Activated T-helper 2 cell treated with anti-CD3 and anti-CD28 coated beads, Interferon-gamma antibody, Interleukin-2, Interleukin-4, amounts not matched to agents 10 μg/mL and 5 μg/mL and 100 μg/mL, durations not matched to agents 14 hours and 24 hours and 36 hours (primary cell): ENCODE data around the gene SPNS2. TPM values are rescaled to one million over a fixed set of nuclear protein-coding genes. Genes with fewer than 3 reads are reported as not detected.

Experiments
- DNase-seq: peaks from one replicate; pipeline ENCODE4 v3.0.0; 2021; ENCODE audit warnings: low spot score
- H3K27ac Mint-ChIP-seq: one replicate; pipeline ENCODE4 v1.8.0; 2021; ENCODE audit warnings: mixed read lengths
- H3K27me3 Mint-ChIP-seq: one replicate; pipeline ENCODE4 v1.8.0; 2021; ENCODE audit warnings: low read depth, mixed read lengths
- H3K36me3 Mint-ChIP-seq: one replicate; pipeline ENCODE4 v1.8.0; 2021; ENCODE audit warnings: low read depth, mixed read lengths
- H3K4me1 Mint-ChIP-seq: one replicate; pipeline ENCODE4 v1.8.0; 2021; ENCODE audit warnings: low read depth, mixed read lengths
- H3K4me3 Mint-ChIP-seq: one replicate; pipeline ENCODE4 v1.8.0; 2021; ENCODE audit warnings: low read depth, mild to moderate bottlenecking, moderate library complexity, mixed read lengths
- H3K9me3 Mint-ChIP-seq: one replicate; pipeline ENCODE4 v1.8.0; 2021; ENCODE audit warnings: mixed read lengths
- intact Hi-C: fragments of 100-400 bp; cut with micrococcal nuclease; formaldehyde crosslinking; loops from one replicate; pipeline ENCODE4 v1.15.1; 2023
- total RNA-seq: library from RNA; stranded (reverse); gene quantifications from 2 replicates; pipeline ENCODE4 v1.2.3, GENCODE V29; 2022

Gene SPNS2
- total RNA-seq, 1 donor from 2014 or later = 0.16 TPM

DNA sequence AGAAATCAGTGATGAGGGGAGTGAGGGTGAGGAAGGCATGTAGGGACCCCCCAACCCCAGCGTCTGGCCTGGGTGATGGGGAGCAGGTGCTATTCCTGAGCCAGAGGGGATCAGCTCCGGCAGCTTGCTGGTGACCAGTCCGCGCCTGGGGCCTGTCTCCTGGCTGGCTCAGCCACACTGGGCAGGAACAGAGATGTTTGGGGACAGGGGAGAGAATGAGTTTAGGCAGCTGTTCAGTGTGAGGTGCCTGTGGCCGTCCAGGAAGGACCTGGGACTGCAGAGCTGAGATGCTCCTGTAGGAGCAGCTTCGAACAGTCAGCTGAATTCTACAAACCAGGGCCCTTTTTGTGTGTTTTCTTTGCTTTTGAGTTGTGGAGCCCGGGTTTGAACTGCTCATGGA, 23.2 kb upstream of the SPNS2 start:
- Mint-ChIP-seq H3K27ac (no peak overlapping the region), H3K4me1 (peaks cover 9% of the 10 kb centered on the region), H3K4me3 (no peak overlapping the region), H3K36me3 (no peaks in the 10 kb centered on the region), H3K27me3 (peaks cover 2% of the 10 kb centered on the region), H3K9me3 (no peaks in the 10 kb centered on the region)
- no peak for DNase-seq
- intact Hi-C loops = no loop called here

DNA sequence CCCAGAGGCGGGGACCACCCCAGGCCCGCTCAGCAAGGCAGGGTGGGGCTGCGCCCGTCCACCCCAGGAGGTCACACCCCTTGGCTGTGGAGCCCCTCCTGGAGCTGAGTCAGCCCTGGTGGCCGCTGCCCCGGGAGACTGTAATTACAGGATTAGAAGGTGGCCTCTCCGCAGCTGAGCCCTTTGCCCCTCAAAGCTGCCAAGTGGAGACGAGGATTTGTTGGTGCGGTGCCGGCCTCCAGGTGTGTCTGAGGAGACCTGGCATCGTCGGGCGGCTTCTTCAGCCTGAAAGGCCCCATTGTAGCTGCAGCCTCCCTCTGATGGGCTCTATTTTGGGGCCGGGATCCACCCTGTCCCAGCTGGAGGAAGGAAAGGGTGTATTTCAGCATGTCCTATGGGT, 22.7 kb upstream of the SPNS2 start:
- H3K27ac Mint-ChIP-seq = no peak overlapping the region
- no peaks in the 10 kb centered on the region for H3K36me3 Mint-ChIP-seq
- no peak for DNase-seq
- H3K4me1 Mint-ChIP-seq = peaks cover 12% of the 10 kb centered on the region
- peaks cover 2% of the 10 kb centered on the region for H3K27me3 Mint-ChIP-seq
- intact Hi-C loops = no loop called here
- no peaks in the 10 kb centered on the region for H3K9me3 Mint-ChIP-seq
- H3K4me3 Mint-ChIP-seq = no peak overlapping the region

DNA sequence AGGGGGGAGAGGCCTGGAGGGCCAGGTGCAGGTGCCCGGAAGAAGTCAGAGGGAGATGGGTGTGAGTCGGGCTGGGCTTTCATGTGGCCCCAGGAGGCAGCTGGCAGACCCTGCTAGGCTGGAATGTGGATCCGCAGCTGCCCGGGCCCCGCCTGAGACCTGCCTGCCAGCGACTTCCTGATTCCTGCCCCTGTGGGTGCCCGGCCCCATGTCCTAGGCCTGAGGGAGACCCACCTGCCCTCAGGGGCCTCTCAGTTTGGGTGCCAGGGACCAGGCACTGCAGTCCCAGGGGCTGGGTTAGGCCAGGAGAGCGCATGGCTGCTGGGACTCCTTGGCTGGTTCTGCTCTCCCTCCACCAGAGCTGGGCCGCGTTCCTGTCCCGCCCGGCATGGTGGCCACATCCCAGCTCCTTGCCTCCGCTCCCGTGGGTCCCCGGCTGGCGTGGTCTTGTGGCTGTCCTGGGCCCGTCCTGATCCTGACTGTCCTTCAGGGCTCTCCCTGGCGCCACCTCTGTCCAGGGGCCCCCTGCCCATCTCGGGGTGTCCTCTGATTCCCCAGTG, 22.1 kb upstream of the SPNS2 start:
- no peak for DNase-seq
- Mint-ChIP-seq H3K4me1 (peaks cover 17% of the 10 kb centered on the region), H3K27me3 (peaks cover 2% of the 10 kb centered on the region), H3K27ac (no peak overlapping the region), H3K36me3 (no peaks in the 10 kb centered on the region), H3K4me3 (no peak overlapping the region), H3K9me3 (no peaks in the 10 kb centered on the region)
- intact Hi-C loops = no loop called here

DNA sequence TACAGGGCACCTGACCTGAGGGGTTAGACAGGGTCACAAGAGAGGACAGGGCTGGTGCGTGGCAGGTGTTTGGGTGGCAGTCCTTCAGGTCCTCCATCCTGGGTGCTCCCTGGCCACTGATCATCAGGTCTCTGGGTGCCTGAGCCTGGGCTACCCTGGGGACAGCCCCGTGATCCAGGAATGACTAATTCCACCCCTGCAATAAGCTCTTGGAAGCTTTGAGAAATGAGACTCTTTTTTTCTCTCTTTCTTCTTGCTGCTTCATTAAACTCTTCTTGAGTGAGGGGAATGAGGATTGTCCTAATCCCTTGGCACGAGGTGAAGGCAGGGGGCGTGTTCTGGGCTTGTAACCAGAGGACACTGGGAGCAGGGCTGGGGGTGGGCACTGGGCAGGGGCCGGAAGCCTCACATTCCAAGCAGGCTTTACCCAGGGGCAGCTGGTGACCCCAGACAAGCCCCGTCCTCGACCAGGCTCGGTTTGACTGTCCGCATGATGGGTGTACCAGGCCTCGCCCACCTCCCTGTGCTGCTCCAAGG, 21.4 kb upstream of the SPNS2 start:
- no peak for DNase-seq
- Mint-ChIP-seq H3K27me3 (no peaks in the 10 kb centered on the region), H3K4me3 (no peak overlapping the region), H3K36me3 (no peaks in the 10 kb centered on the region), H3K27ac (no peak overlapping the region), H3K4me1 (peaks cover 17% of the 10 kb centered on the region), H3K9me3 (no peaks in the 10 kb centered on the region)
- intact Hi-C loops = no loop called here

DNA sequence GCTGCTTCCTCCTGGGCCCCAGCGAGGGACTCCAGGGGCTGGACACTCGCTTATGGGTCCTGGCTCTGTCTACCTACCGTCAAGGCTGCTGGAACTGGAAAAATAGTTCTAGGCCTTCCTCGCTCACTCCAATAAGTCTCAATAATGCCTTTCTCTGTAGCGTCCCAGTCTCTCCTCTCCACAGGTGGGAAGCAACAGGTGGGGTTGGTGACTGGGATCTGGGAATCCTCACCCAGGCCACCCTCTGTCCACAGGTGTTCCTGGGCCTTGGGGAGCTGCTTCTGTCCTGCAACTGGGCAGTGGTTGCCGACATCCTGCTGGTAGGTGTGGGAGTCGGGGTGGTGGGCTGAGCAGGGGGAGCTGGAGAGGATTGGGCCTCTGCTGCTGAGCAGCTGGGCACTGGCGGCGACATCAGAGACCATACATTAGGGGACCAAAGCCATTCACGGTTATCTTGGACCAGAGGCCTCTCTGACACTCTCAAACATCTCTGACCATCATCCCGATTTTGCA, 20.3 kb upstream of the SPNS2 start:
- no peaks in the 10 kb centered on the region for H3K36me3 Mint-ChIP-seq
- H3K27me3 Mint-ChIP-seq = no peaks in the 10 kb centered on the region
- intact Hi-C loops = no loop called here
- peaks cover 17% of the 10 kb centered on the region for H3K4me1 Mint-ChIP-seq
- DNase-seq = no peak
- no peak overlapping the region for H3K27ac Mint-ChIP-seq
- H3K4me3 Mint-ChIP-seq = no peak overlapping the region
- H3K9me3 Mint-ChIP-seq = no peaks in the 10 kb centered on the region

DNA sequence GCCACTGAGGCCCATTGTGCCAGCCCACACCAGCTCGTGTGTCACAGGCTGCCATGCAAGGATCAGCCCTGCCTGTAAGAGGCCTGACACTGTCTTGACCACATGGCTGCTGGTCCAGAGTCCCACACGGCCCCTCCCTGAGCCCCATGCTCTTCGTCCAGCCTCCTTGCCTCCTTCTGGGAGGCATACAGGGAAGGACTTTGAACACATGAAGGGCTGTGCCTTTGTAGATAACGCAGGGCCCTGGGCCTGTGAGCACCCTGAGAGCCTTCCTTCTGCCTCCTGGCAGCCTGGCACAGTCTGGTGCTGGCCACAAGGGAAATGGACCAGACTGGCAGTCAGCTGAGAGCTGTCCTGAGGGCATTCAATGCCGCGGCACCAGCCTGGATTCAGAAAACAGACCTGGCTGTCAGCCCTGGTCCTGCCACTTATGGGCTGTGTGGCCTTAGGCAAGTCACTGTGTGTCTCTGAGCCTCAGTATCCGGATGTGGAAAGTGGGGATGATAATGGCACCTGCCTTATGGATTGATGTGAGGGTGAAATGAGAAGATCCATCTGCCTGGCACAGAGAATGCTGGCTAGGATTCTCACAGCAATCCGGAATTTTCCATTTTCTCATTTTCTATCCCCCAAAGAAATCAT, 19.2 kb upstream of the SPNS2 start:
- H3K9me3 Mint-ChIP-seq = no peaks in the 10 kb centered on the region
- H3K4me3 Mint-ChIP-seq = no peak overlapping the region
- intact Hi-C loops = no loop called here
- DNase-seq = no peak
- H3K36me3 Mint-ChIP-seq = no peaks in the 10 kb centered on the region
- H3K27ac Mint-ChIP-seq = no peak overlapping the region
- H3K27me3 Mint-ChIP-seq = no peaks in the 10 kb centered on the region
- H3K4me1 Mint-ChIP-seq = peaks cover 17% of the 10 kb centered on the region

DNA sequence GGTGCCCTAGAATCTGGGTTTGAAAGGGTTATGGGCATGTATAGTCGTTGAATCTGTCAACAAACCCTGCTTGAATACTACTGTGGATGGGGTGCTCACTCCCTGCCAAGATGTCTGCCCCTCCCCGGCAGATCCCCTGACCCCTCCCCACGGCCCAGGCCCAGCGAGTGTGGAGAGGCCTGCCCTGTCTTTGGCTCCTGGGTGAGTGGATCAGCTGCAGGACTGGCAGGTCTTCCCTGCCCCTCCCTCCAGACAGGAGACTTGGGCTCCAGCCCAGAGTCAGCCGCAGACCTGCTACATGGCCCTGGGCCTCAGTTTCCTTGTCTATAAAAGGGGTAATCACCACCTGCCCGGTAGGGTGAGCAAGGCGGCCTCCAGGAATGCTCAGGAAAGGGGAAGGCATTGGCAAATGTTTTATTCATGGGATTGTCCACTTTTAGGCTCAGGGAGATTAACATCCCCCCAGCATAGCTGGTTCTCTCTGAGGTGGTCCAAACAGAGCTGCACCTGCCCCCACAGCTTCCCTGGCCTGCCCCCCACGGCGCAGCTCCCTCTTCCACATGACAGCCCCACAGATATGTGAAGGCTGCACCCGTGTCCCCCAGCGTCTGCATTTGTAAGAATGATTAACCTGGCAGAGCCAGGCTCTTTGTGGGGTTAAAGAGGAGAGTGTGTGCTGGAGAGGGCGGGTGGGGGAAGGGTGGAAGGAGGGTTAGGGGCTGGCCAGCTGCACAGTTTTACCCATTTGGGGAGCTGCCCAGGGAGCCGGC, 18.5 kb upstream of the SPNS2 start:
- Mint-ChIP-seq H3K27ac (no peak overlapping the region), H3K27me3 (no peaks in the 10 kb centered on the region), H3K4me1 (peaks cover 21% of the 10 kb centered on the region), H3K9me3 (no peaks in the 10 kb centered on the region), H3K4me3 (no peak overlapping the region), H3K36me3 (no peaks in the 10 kb centered on the region)
- intact Hi-C loops = no loop called here
- no peak for DNase-seq

DNA sequence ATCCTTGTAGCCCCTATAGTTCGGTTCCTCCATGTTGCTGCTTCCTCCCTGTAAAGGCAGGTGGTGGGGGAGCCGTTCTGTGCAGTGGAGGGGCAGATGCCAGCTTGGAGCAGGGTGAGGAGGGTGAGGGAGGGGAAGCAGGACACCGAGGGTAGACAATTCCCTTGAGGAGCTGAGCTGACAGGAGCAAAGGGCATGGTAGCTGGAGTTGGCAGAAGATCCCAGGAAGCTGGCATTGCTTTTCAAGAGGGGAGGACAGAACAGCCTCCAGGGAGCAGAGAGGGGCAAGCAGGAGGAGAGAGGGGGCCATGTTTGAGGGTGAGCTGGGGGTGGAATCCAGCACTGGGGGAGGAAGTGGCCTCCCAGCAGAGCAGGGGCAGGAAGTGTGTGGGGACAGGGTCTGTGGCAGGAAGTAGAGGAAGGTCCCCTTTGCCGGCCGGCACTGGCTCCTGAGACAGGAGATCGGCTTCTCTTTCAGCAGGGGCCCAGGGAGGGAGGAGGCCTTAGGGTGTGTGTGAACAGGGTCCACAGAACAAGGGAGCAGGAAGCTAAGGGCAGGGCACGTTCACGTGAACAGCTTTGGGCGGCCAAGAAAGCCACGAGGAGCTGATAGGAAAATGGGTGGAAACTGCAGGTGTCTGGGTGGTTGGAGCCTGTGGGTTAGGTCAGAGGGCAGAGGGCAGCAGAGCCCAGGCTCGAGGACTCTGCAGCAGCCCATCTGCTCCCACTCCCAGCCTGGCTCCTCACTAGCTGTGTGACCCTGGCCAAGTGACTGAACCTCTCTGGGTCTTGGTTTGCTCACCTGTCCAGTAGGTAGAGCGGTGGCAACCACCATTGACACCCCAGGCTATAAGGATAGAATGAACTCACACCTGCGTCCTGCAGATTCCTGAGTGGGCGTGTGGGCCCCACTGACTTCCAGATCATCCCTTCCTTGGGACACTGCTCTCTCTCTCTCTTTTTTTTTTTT, 17.5 kb upstream of the SPNS2 start:
- H3K4me3 Mint-ChIP-seq = peak overlapping the region; percentile 56
- DNase-seq = peak; percentile 26
- H3K36me3 Mint-ChIP-seq = no peaks in the 10 kb centered on the region
- H3K27ac Mint-ChIP-seq = peak overlapping the region; percentile 93
- no peaks in the 10 kb centered on the region for H3K27me3 Mint-ChIP-seq
- intact Hi-C loops = no loop called here
- H3K4me1 Mint-ChIP-seq = peaks cover 26% of the 10 kb centered on the region
- H3K9me3 Mint-ChIP-seq = no peaks in the 10 kb centered on the region

DNA sequence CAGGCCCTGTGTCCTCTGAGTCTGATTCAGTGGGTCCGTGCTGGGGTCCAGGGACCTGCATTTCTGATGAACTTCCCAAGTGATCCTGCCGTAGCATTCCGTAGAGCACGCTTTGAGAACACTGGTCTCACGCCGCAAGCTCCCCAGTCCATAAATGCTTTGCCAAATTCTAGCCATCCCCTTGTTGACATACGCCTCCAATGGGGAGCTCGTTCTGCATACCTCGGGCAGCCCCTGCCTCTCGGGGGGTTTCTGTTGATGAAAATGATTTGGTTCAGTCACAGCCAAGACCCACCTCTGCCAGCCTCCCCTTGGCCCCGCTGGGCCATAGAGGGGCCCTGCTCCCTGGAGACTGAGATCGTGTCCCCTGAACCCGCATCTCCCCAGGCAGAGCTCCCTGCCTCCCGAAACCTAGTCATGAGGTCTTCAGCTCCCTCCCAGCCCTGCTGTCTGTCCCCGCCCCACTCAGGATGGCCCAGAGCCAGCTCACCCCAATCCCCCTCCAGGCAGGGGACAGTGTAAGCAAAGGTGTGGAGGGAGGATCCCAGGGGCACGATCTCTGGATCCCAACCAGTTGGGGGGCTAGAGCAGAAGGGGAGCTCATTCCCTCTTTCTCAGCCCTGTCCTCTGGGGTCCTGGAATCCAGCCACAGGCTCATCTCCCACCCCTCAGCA, 16.2 kb upstream of the SPNS2 start:
- Mint-ChIP-seq H3K4me1 (peaks cover 26% of the 10 kb centered on the region), H3K27ac (no peak overlapping the region), H3K27me3 (no peaks in the 10 kb centered on the region), H3K9me3 (no peaks in the 10 kb centered on the region), H3K36me3 (no peaks in the 10 kb centered on the region), H3K4me3 (no peak overlapping the region)
- DNase-seq = no peak
- intact Hi-C loops = no loop called here

DNA sequence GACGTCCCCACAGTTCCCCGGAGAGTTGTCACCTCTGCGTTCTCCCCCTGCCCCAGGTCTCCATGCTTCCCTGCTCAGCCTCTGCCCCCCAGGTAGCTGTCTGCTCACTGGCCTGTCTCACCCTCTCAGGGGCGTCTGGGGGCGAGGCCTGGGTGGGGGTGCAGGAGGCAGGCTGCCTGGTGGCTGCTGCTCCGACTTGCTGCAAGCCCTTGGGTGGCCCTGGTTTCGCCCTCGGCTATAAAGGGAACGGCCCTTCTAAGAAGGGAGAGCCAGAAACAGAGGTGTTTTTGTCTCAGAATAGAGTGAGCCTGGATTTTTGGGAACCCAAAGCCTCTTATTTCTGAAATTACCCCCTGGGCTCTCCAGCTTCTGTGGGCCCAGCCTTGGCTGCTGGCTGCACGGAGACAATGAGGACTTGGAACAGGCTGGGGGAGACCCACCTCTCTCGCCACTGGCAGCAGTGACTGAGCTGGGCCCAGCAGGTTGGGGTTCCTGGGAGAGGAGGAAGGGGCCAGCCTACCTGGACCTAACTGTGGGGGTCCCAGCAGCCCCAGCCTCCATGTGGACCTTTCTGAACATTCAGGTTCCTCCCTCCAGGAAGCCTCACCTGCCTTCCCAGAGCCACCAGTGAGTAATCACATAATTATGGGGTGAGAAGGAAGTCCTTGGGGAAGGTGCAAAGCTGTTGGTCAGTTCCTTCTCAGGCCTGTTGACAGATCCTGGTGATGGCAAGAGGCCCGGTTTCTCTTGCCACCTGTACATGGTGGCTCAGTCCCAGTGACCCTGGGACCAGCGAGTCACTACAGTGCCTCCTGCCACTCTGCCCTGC, 15.5 kb upstream of the SPNS2 start:
- Mint-ChIP-seq H3K4me1 (peaks cover 26% of the 10 kb centered on the region), H3K9me3 (no peaks in the 10 kb centered on the region), H3K4me3 (no peak overlapping the region), H3K36me3 (no peaks in the 10 kb centered on the region), H3K27me3 (no peaks in the 10 kb centered on the region), H3K27ac (no peak overlapping the region)
- intact Hi-C loops = no loop called here
- no peak for DNase-seq
